IMR-90 (cell line): ENCODE data around the gene TMEM135. TPM values are rescaled to one million over a fixed set of nuclear protein-coding genes. Genes with fewer than 3 reads are reported as not detected.

ENCODE experiments used
- ATAC-seq: fragments of 200-7000 bp; cut with Tn5 transposase; 2 replicates; pipeline ENCODE4 v1.9.1; 2020; ENCODE audit warnings: low read depth, mild to moderate bottlenecking, moderate library complexity
- BruUV-seq: library from RNA; stranded (reverse); fragments of 400-500 nt; replicated peaks from 2 replicates; lab custom pipeline; 2021; lab: Mats Ljungman, UMichigan
- CTCF ChIA-PET: fragments of 300-600 bp; formaldehyde crosslinking; extraction: SDS; loops from one replicate; lab custom pipeline; 2021; ENCODE audit warnings: antibody characterized with exemption; lab: Yijun Ruan, JAX
- POLR2A ChIA-PET: fragments of 300-600 bp; sonication (Branson Sonifier 250); formaldehyde crosslinking; loops from one replicate; lab custom pipeline; 2022; ENCODE audit warnings: antibody characterized with exemption; ENCODE audit not compliant: unreplicated experiment; lab: Charles Lee
- DNase-seq: peaks from one replicate; pipeline ENCODE4 v3.0.0; 2013
- H2AFZ ChIP-seq: replicated peaks from 2 replicates; pipeline ENCODE3; 2013; ENCODE audit warnings: low read length, mild to moderate bottlenecking; ENCODE audit not compliant: poor library complexity
- H2AK5ac ChIP-seq: 2 replicates; pipeline ENCODE4 v1.6.1; 2013; ENCODE audit warnings: low read depth, low read length, inconsistent platforms
- H2AK9ac ChIP-seq: replicated peaks from 2 replicates; pipeline ENCODE3; 2013; ENCODE audit warnings: mild to moderate bottlenecking, low read depth, low read length, moderate library complexity; ENCODE audit not compliant: poor library complexity
- H2BK120ac ChIP-seq: 2 replicates; pipeline ENCODE4 v1.6.1; 2013; ENCODE audit warnings: low read depth, low read length, inconsistent platforms
- H2BK15ac ChIP-seq: 3 replicates; pipeline ENCODE4 v1.6.1; 2013; ENCODE audit warnings: low read depth, low read length, inconsistent platforms
- H2BK20ac ChIP-seq: 2 replicates; pipeline ENCODE4 v1.6.1; 2013; ENCODE audit warnings: low read depth, mild to moderate bottlenecking, inconsistent platforms, low read length, moderate library complexity
- H2BK5ac ChIP-seq: 2 replicates; pipeline ENCODE4 v1.6.1; 2013; ENCODE audit warnings: mild to moderate bottlenecking, low read depth, low read length, inconsistent platforms; ENCODE audit not compliant: poor library complexity, severe bottlenecking
- H3K14ac ChIP-seq: replicated peaks from 2 replicates; pipeline ENCODE4 v1.6.1; 2013; ENCODE audit warnings: low read depth, low read length, inconsistent platforms
- H3K18ac ChIP-seq: 2 replicates; pipeline ENCODE4 v1.6.1; 2013; ENCODE audit warnings: low read depth, low read length, control low read depth
- H3K23ac ChIP-seq: 2 replicates; pipeline ENCODE4 v1.6.1; 2013; ENCODE audit warnings: low read depth, low read length, inconsistent platforms
- H3K27ac ChIP-seq: 2 replicates; pipeline ENCODE4 v1.5.1; 2013; ENCODE audit warnings: mild to moderate bottlenecking, control low read depth, low read length; ENCODE audit not compliant: insufficient read depth
- H3K27me3 ChIP-seq: 2 replicates; pipeline ENCODE4 v1.6.1; 2013; ENCODE audit warnings: low read length; ENCODE audit not compliant: control insufficient read depth, insufficient read depth
- H3K36me3 ChIP-seq: 2 replicates; pipeline ENCODE4 v1.6.1; 2013; ENCODE audit warnings: low read length, mixed read lengths; ENCODE audit not compliant: control insufficient read depth, insufficient read depth
- H3K4ac ChIP-seq: 2 replicates; pipeline ENCODE4 v1.6.1; 2013; ENCODE audit warnings: low read depth, low read length, inconsistent platforms
- H3K4me1 ChIP-seq: 2 replicates; pipeline ENCODE4 v1.6.1; 2013; ENCODE audit warnings: low read length, mixed read lengths; ENCODE audit not compliant: control insufficient read depth, insufficient read depth
- H3K4me2 ChIP-seq: 2 replicates; pipeline ENCODE4 v1.6.1; 2013; ENCODE audit warnings: low read depth, mild to moderate bottlenecking, control low read depth, low read length, moderate library complexity
- H3K4me3 ChIP-seq: 2 replicates; pipeline ENCODE4 v1.5.1; 2013; ENCODE audit warnings: low read depth, mild to moderate bottlenecking, control low read depth, low read length, moderate library complexity; ENCODE audit not compliant: insufficient read depth
- H3K56ac ChIP-seq: 2 replicates; pipeline ENCODE4 v1.6.1; 2013; ENCODE audit warnings: low read length, inconsistent platforms; ENCODE audit not compliant: insufficient read depth; ENCODE audit errors: extremely low read depth
- H3K79me1 ChIP-seq, 2 experiments: 2 replicates each; pipeline ENCODE4 v1.6.1; 2013; ENCODE audit warnings: low read length in 2 of 2, inconsistent platforms in 1 of 2, low read depth in 1 of 2
- H3K9ac ChIP-seq: 2 replicates; pipeline ENCODE4 v1.6.1; 2013; ENCODE audit warnings: low read depth, low read length, control low read depth
- H3K9me1 ChIP-seq: 2 replicates; pipeline ENCODE4 v1.6.1; 2013; ENCODE audit warnings: low read length, inconsistent platforms; ENCODE audit not compliant: insufficient read depth
- H3K9me3 ChIP-seq: 2 replicates; pipeline ENCODE4 v1.6.1; 2013; ENCODE audit warnings: low read length; ENCODE audit not compliant: control insufficient read depth, insufficient read depth
- H4K20me1 ChIP-seq: 2 replicates; pipeline ENCODE4 v1.6.1; 2013; ENCODE audit warnings: low read length, inconsistent platforms; ENCODE audit not compliant: insufficient read depth
- H4K5ac ChIP-seq: 2 replicates; pipeline ENCODE4 v1.6.1; 2013; ENCODE audit warnings: mild to moderate bottlenecking, low read depth, low read length, control low read depth
- H4K8ac ChIP-seq, 2 experiments: 2 replicates each; pipeline ENCODE4 v1.6.1; 2013; ENCODE audit warnings: low read depth in 2 of 2, low read length in 2 of 2, control low read depth in 1 of 2, inconsistent platforms in 1 of 2
- H4K91ac ChIP-seq: 2 replicates; pipeline ENCODE4 v1.6.1; 2013; ENCODE audit warnings: low read depth, low read length, inconsistent platforms; ENCODE audit not compliant: insufficient read depth
- BHLHE40 ChIP-seq: fragments of 150-350 bp; IDR thresholded peaks from 2 replicates; pipeline ENCODE4 v1.6.1; 2016; ENCODE audit warnings: mild to moderate bottlenecking, low read depth, low read length
- CHD1 ChIP-seq: IDR thresholded peaks from 2 replicates; pipeline ENCODE4 v1.6.1; 2012; ENCODE audit warnings: low read depth, low read length, improper control_type of control experiment
- FOS ChIP-seq: fragments of 150-350 bp; IDR thresholded peaks from 2 replicates; pipeline ENCODE4 v1.6.1; 2016; ENCODE audit warnings: low read depth, low read length
- MAFK ChIP-seq: IDR thresholded peaks from 2 replicates; pipeline ENCODE4 v1.6.1; 2012; ENCODE audit warnings: low read depth, low read length, improper control_type of control experiment
- MXI1 ChIP-seq: IDR thresholded peaks from 2 replicates; pipeline ENCODE4 v1.6.1; 2012; ENCODE audit warnings: low read depth, mild to moderate bottlenecking, low read length, moderate library complexity, borderline replicate concordance
- NFE2L2 ChIP-seq: fragments of 150-350 bp; IDR thresholded peaks from 2 replicates; pipeline ENCODE4 v1.6.1; 2016; ENCODE audit warnings: low read depth, mild to moderate bottlenecking, low read length
- POLR2A ChIP-seq: IDR thresholded peaks from 2 replicates; pipeline ENCODE4 v1.6.1; 2012; ENCODE audit warnings: mild to moderate bottlenecking, low read depth, low read length
- RAD21 ChIP-seq: IDR thresholded peaks from 2 replicates; pipeline ENCODE4 v1.6.1; 2012; ENCODE audit warnings: low read length, improper control_type of control experiment
- RCOR1 ChIP-seq: IDR thresholded peaks from 2 replicates; pipeline ENCODE4 v1.6.1; 2012; ENCODE audit warnings: mild to moderate bottlenecking, low read length, improper control_type of control experiment; ENCODE audit not compliant: insufficient replicate concordance
- RFX5 ChIP-seq: IDR thresholded peaks from 2 replicates; pipeline ENCODE4 v1.8.0; 2012; ENCODE audit warnings: low read depth, mild to moderate bottlenecking, low read length, moderate library complexity
- SMC3 ChIP-seq: fragments of 150-350 bp; IDR thresholded peaks from 2 replicates; pipeline ENCODE4 v1.6.1; 2016; ENCODE audit warnings: low read depth, mild to moderate bottlenecking, antibody characterized with exemption, low read length, moderate library complexity
- whole genome bisulfite sequencing, 2 experiments: methylation state at CpG; one replicate each; pipeline versions ENCODE4 v1.1.5 to v1.1.7; 2013; ENCODE audit warnings: missing lambda C conversion rate in 2 of 2; ENCODE audit not compliant: insufficient read length in 1 of 2; ENCODE audit errors: extremely low coverage in 2 of 2; 5-methylcytosine and 5-hydroxymethylcytosine counted together
- dilution Hi-C: fragments of 300-500 bp; cut with HindIII; formaldehyde crosslinking; loops from one replicate; pipeline ENCODE4 v1.14.3; 2018; ENCODE audit warnings: low sequenced_read_pairs; ENCODE audit not compliant: unreplicated experiment
- in situ Hi-C: fragments of 300-500 bp; cut with MboI; formaldehyde crosslinking; loops from 3 replicates; pipeline ENCODE4 v1.14.3; 2019; ENCODE audit warnings: low sequenced_read_pairs, inconsistent platforms, mixed read lengths
- intact Hi-C: fragments of 100-400 bp; cut with micrococcal nuclease; formaldehyde crosslinking; loops from 2 replicates; pipeline ENCODE4 v1.10.0; 2022
- polyA plus RNA-seq, 3 experiments: library from polyadenylated mRNA; depleted of rRNA; stranded (reverse); fragments of >200 nt; gene quantifications; 2 replicates each; pipeline ENCODE4 v1.2.3, GENCODE V29; 2012; ENCODE audit warnings: low replicate concordance in 1 of 3
- total RNA-seq: library from RNA; depleted of rRNA; stranded (reverse); fragments of >200 nt; gene quantifications from 2 replicates; pipeline ENCODE4 v1.2.3, GENCODE V29; 2012
- TF ChIP-seq, protein P1 (sequence below): fragments of 150-350 bp; IDR thresholded peaks from 2 replicates; pipeline ENCODE4 v1.6.1; 2016; ENCODE audit warnings: low read depth, mild to moderate bottlenecking, low read length, moderate library complexity, borderline replicate concordance
- TF ChIP-seq, protein P2 (sequence below): fragments of 150-350 bp; IDR thresholded peaks from 2 replicates; pipeline ENCODE4 v1.6.1; 2017; ENCODE audit warnings: mild to moderate bottlenecking, antibody characterized with exemption, low read length, low read depth

The TMEM135 gene
- total and polyA plus RNA-seq, 2 of the 4 experiments (the other 2 are of a cell fraction): 3.9 to 5.9 TPM

DNA sequence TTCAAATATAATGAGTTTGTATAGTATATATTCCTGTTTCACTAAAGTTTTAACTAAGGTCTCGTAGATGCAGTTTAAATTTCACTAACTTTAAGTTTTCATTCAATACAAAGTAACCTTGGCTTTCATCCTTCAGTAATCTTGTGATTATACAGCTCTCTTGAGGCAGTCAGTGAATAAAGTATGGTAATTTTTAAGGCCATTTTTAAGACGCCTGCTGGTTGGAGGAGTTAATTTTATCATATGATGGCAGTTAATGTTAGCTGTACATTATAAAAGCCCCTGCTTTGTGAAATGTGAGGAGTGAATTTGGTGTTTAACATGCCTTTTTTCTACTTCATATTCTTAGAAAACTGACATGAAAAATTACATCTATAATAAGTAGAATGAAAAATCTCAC, 163.6 kb downstream of the TMEM135 start (continued):
- no peak for TF ChIP-seq MXI1
- no peak for TF ChIP-seq POLR2A
- no peak for TF ChIP-seq MAFK

DNA sequence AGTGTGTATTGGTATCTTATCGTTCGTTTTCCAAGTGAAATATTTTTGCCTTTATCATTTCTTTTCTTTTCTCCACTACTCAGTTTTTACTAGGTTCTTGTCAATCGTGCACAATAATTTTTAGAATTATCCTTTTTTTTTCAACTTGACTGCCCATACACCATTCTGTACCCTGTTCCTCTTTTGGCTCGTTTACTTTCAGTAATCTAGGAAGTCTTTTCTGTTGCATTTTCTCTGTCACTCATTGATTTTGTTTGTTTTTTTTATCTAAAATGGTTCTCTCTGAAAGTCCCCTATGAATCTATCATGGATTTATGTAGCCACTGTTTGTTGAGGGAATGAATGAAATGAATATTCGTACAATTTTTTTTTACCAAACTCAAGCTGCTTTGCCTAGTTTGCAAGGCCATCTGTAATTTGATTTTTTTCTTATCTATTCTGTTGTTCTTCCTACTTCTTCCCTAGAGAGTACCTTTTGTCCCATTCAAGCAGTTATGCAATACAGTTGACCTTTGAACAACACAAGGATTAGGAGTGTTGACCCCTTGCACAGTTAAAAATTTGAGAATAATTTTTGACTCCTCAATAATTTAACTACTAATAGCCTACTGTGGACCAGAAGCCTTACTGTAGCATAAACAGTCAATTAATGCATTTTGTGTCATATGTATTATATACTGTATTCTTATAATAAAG, 166.3 kb downstream of the TMEM135 start:
- H3K56ac ChIP-seq: no peak overlapping the region
- no peaks in the 10 kb centered on the region for H4K20me1 ChIP-seq
- no CpG with 5 or more reads among the region's 5 CpGs for WGBS, 2 experiments
- H3K4me3 ChIP-seq: no peak overlapping the region
- ChIA-PET POLR2A (no interaction called here), CTCF (no interaction called here)
- no peak overlapping the region for H2BK5ac ChIP-seq
- in situ Hi-C loops: no loop called here
- H3K18ac ChIP-seq: no peak overlapping the region
- H4K91ac ChIP-seq: no peak overlapping the region
- no peak for DNase-seq
- no peaks in the 10 kb centered on the region for H3K4me1 ChIP-seq
- no TSS peak for BruUV-seq
- H3K27me3 ChIP-seq: no peaks in the 10 kb centered on the region
- no peak overlapping the region for H3K4ac ChIP-seq
- no peak overlapping the region for H3K4me2 ChIP-seq
- dilution Hi-C loops: no loop called here
- H2AFZ ChIP-seq: no peak overlapping the region
- no peak overlapping the region for H4K8ac ChIP-seq
- H3K9me3 ChIP-seq: no peaks in the 10 kb centered on the region
- intact Hi-C loops: no loop called here
- H3K23ac ChIP-seq: no peak overlapping the region
- no peak overlapping the region for H3K14ac ChIP-seq
- no peak overlapping the region for H2BK15ac ChIP-seq
- 0 out of 4 replicates have a peak, but pooled peaks cover 0 to under 1% of the 10 kb centered on the region in 2 experiments for H3K79me1 ChIP-seq
- H2BK120ac ChIP-seq: no peak overlapping the region
- H2AK5ac ChIP-seq: no peak overlapping the region
- H3K9me1 ChIP-seq: no peaks in the 10 kb centered on the region
- no peak overlapping the region for H4K5ac ChIP-seq
- no peak overlapping the region for H2BK20ac ChIP-seq
- no peak for ATAC-seq
- H3K9ac ChIP-seq: no peak overlapping the region
- no peaks in the 10 kb centered on the region for H3K36me3 ChIP-seq
- no peak overlapping the region for H2AK9ac ChIP-seq
- no peak overlapping the region for H3K27ac ChIP-seq
- no peak for TF ChIP-seq MAFK
- no peak for TF ChIP-seq BHLHE40
- TF ChIP-seq, protein P1, sequence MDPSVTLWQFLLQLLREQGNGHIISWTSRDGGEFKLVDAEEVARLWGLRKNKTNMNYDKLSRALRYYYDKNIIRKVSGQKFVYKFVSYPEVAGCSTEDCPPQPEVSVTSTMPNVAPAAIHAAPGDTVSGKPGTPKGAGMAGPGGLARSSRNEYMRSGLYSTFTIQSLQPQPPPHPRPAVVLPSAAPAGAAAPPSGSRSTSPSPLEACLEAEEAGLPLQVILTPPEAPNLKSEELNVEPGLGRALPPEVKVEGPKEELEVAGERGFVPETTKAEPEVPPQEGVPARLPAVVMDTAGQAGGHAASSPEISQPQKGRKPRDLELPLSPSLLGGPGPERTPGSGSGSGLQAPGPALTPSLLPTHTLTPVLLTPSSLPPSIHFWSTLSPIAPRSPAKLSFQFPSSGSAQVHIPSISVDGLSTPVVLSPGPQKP: no peak
- no peak for TF ChIP-seq RCOR1
- TF ChIP-seq NFE2L2: no peak
- no peak for TF ChIP-seq RAD21
- TF ChIP-seq, protein P2, sequence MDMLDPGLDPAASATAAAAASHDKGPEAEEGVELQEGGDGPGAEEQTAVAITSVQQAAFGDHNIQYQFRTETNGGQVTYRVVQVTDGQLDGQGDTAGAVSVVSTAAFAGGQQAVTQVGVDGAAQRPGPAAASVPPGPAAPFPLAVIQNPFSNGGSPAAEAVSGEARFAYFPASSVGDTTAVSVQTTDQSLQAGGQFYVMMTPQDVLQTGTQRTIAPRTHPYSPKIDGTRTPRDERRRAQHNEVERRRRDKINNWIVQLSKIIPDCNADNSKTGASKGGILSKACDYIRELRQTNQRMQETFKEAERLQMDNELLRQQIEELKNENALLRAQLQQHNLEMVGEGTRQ: no peak
- no peak for TF ChIP-seq MXI1
- no peak for TF ChIP-seq POLR2A
- TF ChIP-seq FOS: no peak
- no peak for TF ChIP-seq SMC3
- TF ChIP-seq RFX5: no peak
- TF ChIP-seq CHD1: no peak
